NOMO-1 treated with dmso at 0.1 percent for 144 hours (cell line): ENCODE measurements around the gene CCSAP.
A peak's percentile ranks its signal among the peaks of the same experiment; 100 is the strongest.

Source experiments
- DNase-seq: peaks from one replicate; lab custom pipeline; 2025; ENCODE audit not compliant: unreplicated experiment; lab: John Stamatoyannopoulos, UW

Gene CCSAP

GRCh38 chr1:229365569-229365968 is 22.7 kb upstream of the CCSAP start:
- DNase-seq = no peak

GRCh38 chr1:229364207-229365065 is 21.6 kb upstream of the CCSAP start:
- no peak for DNase-seq

- no peak for DNase-seq
Measured at GRCh38 chr1:229363723-229364122, 20.9 kb upstream of the CCSAP start.

GRCh38 chr1:229360420-229360819 is 17.6 kb upstream of the CCSAP start:
- no peak for DNase-seq

GRCh38 chr1:229355661-229356060 is 12.8 kb upstream of the CCSAP start:
- no peak for DNase-seq

- DNase-seq = no peak
Measured at GRCh38 chr1:229354226-229354625, 11.4 kb upstream of the CCSAP start.

GRCh38 chr1:229352975-229353374 is 10.1 kb upstream of the CCSAP start:
- no peak for DNase-seq

- DNase-seq = no peak
Measured at GRCh38 chr1:229349463-229350385, 6.9 kb upstream of the CCSAP start.

- DNase-seq = no peak
Measured at GRCh38 chr1:229347528-229347927, 4.7 kb upstream of the CCSAP start.

- DNase-seq = no peak
Measured at GRCh38 chr1:229344937-229345684, 2.3 kb upstream of the CCSAP start.

GRCh38 chr1:229344139-229344538 is 1.3 kb upstream of the CCSAP start:
- DNase-seq = no peak

- DNase-seq = peak; percentile 93
Measured at GRCh38 chr1:229341774-229342655, 832 bp downstream of the CCSAP start.

GRCh38 chr1:229340496-229340895 is 2.4 kb downstream of the CCSAP start:
- DNase-seq = no peak

- DNase-seq = no peak
Measured at GRCh38 chr1:229339520-229339919, 3.3 kb downstream of the CCSAP start.

GRCh38 chr1:229339086-229339485 is 3.8 kb downstream of the CCSAP start:
- DNase-seq = no peak

GRCh38 chr1:229336345-229336744 is 6.5 kb downstream of the CCSAP start:
- DNase-seq = no peak

GRCh38 chr1:229334716-229335115 is 8.1 kb downstream of the CCSAP start:
- no peak for DNase-seq

- DNase-seq = no peak
Measured at GRCh38 chr1:229334269-229334668, 8.6 kb downstream of the CCSAP start.

- DNase-seq = no peak
Measured at GRCh38 chr1:229328598-229329362, 14.1 kb downstream of the CCSAP start.
